HCT116 (cell line): ENCODE results near the gene PDHA1. TPM values are rescaled to one million over a fixed set of nuclear protein-coding genes. Genes with fewer than 3 reads are reported as not detected.

Experiments
- ATAC-seq: fragments of 200-7000 bp; cut with Tn5 transposase; 2 replicates; pipeline ENCODE4 v1.9.1; 2020; ENCODE audit warnings: mild to moderate bottlenecking, moderate library complexity
- BruUV-seq: library from RNA; stranded (reverse); fragments of 400-500 nt; replicated peaks from 2 replicates; lab custom pipeline; 2021; lab: Mats Ljungman, UMichigan
- CTCF ChIA-PET: fragments of 300-600 bp; sonication (Branson Sonifier 250); formaldehyde crosslinking; loops from one replicate; lab custom pipeline; 2021; ENCODE audit warnings: antibody characterized with exemption; lab: Charles Lee
- POLR2A ChIA-PET: fragments of 300-600, 350-600 bp; sonication (Branson Sonifier 250); formaldehyde crosslinking; loops from one replicate; lab custom pipeline; 2021; ENCODE audit warnings: antibody characterized with exemption; lab: Charles Lee
- RAD21 ChIA-PET, 2 experiments: fragments of 300-600 bp; sonication (Branson Sonifier 250); formaldehyde crosslinking; loops; one replicate each; lab custom pipeline; 2023; ENCODE audit warnings: low total read pairs in 2 of 2; ENCODE audit not compliant: uncharacterized antibody in 2 of 2, unreplicated experiment in 2 of 2, low non-redundant PET in 1 of 2; lab: Charles Lee
- DNase-seq: peaks from one replicate; pipeline ENCODE4 v3.0.0-alpha.2; 2010; ENCODE audit warnings: low read depth, low spot score
- H2AFZ ChIP-seq: fragments of 200-600 bp; shearing (Covaris generic), sonication (generic); 2 replicates; pipeline ENCODE4 v1.6.1; 2017; ENCODE audit warnings: low read depth, mixed run types, mixed read lengths, antibody characterized with exemption, low read length; ENCODE audit not compliant: poor library complexity, severe bottlenecking
- H3K27ac ChIP-seq: 2 replicates; pipeline ENCODE4 v1.5.1; 2012; ENCODE audit warnings: low read depth, low read length
- H3K27me3 ChIP-seq: fragments of 200-600 bp; sonication (generic); 2 replicates; pipeline ENCODE4 v1.6.1; 2016; ENCODE audit warnings: mixed run types, low read length, mixed read lengths; ENCODE audit not compliant: insufficient read depth
- H3K36me3 ChIP-seq, 2 experiments: fragments of 200-500 bp in 1 of 2; fragments of 200-600 bp in 1 of 2; sonication (Bioruptor generic) in 1 of 2; sonication (generic) in 1 of 2; 2 replicates each; pipeline versions ENCODE4 v1.5.1 to v1.6.1; 2014 to 2016; ENCODE audit warnings: low read length in 2 of 2, inconsistent platforms in 1 of 2, mixed read lengths in 1 of 2, mixed run types in 1 of 2; ENCODE audit not compliant: insufficient read depth in 2 of 2, control insufficient read depth in 1 of 2
- H3K4me1 ChIP-seq, 2 experiments: fragments of 200-600 bp in 1 of 2; sonication (generic) in 1 of 2; 2 replicates each; pipeline versions ENCODE4 v1.5.1 to v1.6.1; 2012 to 2017; ENCODE audit warnings: low read length in 2 of 2, inconsistent platforms in 1 of 2, mild to moderate bottlenecking in 1 of 2, mixed read lengths in 1 of 2, mixed run types in 1 of 2, moderate library complexity in 1 of 2; ENCODE audit not compliant: insufficient read depth in 2 of 2, control insufficient read depth in 1 of 2
- H3K4me2 ChIP-seq: fragments of 200-600 bp; sonication (generic); 2 replicates; pipeline ENCODE4 v1.6.1; 2017; ENCODE audit warnings: mixed run types, low read length, mixed read lengths
- H3K4me3 ChIP-seq, 2 experiments: fragments of 200-600 bp in 1 of 2; sonication (generic) in 1 of 2; replicated peaks in 1 of 2; 2 replicates each; pipeline ENCODE4 v1.5.1; 2011 to 2016; ENCODE audit warnings: low read length in 2 of 2, control low read depth in 1 of 2, low read depth in 1 of 2, mild to moderate bottlenecking in 1 of 2, mixed read lengths in 1 of 2, mixed run types in 1 of 2
- H3K79me2 ChIP-seq: fragments of 200-600 bp; sonication (generic); 2 replicates; pipeline ENCODE4 v1.6.1; 2017; ENCODE audit warnings: mild to moderate bottlenecking, mixed run types, low read length, moderate library complexity, mixed read lengths; ENCODE audit not compliant: insufficient read depth
- H3K9ac ChIP-seq: fragments of 200-600 bp; sonication (generic); 2 replicates; pipeline ENCODE4 v1.6.1; 2016; ENCODE audit warnings: low read length, mixed read lengths
- H3K9me2 ChIP-seq: fragments of 200-600 bp; sonication (generic), shearing (Covaris generic); 2 replicates; pipeline ENCODE4 v1.6.1; 2017; ENCODE audit warnings: mixed run types, mild to moderate bottlenecking, moderate library complexity; ENCODE audit not compliant: insufficient read depth
- H3K9me3 ChIP-seq, 2 experiments: fragments of 200-500 bp in 1 of 2; fragments of 200-600 bp in 1 of 2; sonication (Bioruptor generic) in 1 of 2; sonication (generic) in 1 of 2; 2 replicates each; pipeline ENCODE4 v1.6.1; 2014 to 2017; ENCODE audit warnings: low read length in 2 of 2, mixed read lengths in 2 of 2, inconsistent platforms in 1 of 2, low read depth in 1 of 2, mild to moderate bottlenecking in 1 of 2, mixed run types in 1 of 2, moderate library complexity in 1 of 2; ENCODE audit not compliant: control insufficient read depth in 1 of 2, insufficient read depth in 1 of 2
- H4K20me1 ChIP-seq: fragments of 200-600 bp; sonication (generic), shearing (Covaris generic); 2 replicates; pipeline ENCODE4 v1.6.1; 2017; ENCODE audit warnings: mixed run types, mild to moderate bottlenecking, moderate library complexity; ENCODE audit not compliant: insufficient read depth
- EZH2 ChIP-seq: fragments of 200-600 bp; sonication (generic); IDR thresholded peaks from 2 replicates; pipeline ENCODE4 v1.6.1; 2017; ENCODE audit warnings: antibody characterized with exemption, mixed run types
- FOSL1 ChIP-seq: IDR thresholded peaks from 2 replicates; pipeline ENCODE4 v1.6.1; 2012; ENCODE audit warnings: low read depth
- YY1 ChIP-seq: IDR thresholded peaks from 2 replicates; pipeline ENCODE4 v1.6.1; 2011; ENCODE audit warnings: low read length, low read depth, moderate library complexity, mild to moderate bottlenecking; ENCODE audit not compliant: insufficient replicate concordance; ENCODE audit errors: extremely low read depth
- ZBTB33 ChIP-seq: IDR thresholded peaks from 2 replicates; pipeline ENCODE4 v1.6.1; 2011; ENCODE audit warnings: mild to moderate bottlenecking, low read length, moderate library complexity; ENCODE audit not compliant: insufficient replicate concordance; ENCODE audit errors: extremely low read depth
- intact Hi-C: fragments of 100-400 bp; cut with micrococcal nuclease; formaldehyde crosslinking; loops from 2 replicates; pipeline ENCODE4 v1.10.0; 2022
- total RNA-seq: library from RNA; stranded (reverse); gene quantifications from one replicate; pipeline ENCODE4 v1.2.1, GENCODE V29; 2021; ENCODE audit not compliant: unreplicated experiment

The PDHA1 gene
- total RNA-seq, 1 experiment from 2014 or later, result 195 TPM

DNA sequence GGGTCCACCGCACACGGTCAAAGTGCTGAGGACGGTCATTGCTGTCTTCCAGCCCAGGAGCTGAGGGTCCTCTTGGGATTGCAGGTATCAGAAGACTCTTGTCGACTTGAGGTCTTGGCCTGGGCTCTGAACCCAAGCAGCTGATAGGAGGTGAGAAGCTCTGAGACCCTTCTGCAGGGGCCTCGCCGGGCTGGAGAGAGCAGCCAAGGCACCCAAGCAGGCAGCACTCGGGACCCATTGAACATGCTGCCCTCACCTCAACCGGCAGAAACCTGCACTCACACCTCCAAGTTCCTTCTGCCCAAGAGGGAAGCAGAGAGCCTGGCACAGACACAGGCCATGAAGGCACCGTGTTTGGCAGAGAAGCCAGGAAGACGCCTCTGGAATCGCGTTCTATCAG lies 34.1 kb downstream of the PDHA1 start:
- no TSS peak for BruUV-seq
- no peak overlapping the region for H3K27ac ChIP-seq
- ATAC-seq (no peak), DNase-seq (no peak)
- no peaks in the 10 kb centered on the region for H3K79me2 ChIP-seq
- H2AFZ ChIP-seq, result no peak overlapping the region
- H3K9me3 ChIP-seq, result no peaks in the 10 kb centered on the region
- no peaks in the 10 kb centered on the region for H3K27me3 ChIP-seq
- TF ChIP-seq FOSL1, result no peak
- H3K4me3 ChIP-seq, result no peak overlapping the region
- H3K36me3 ChIP-seq, result no peaks in the 10 kb centered on the region
- POLR2A ChIA-PET, result no interaction called here
- H3K9ac ChIP-seq, result no peak overlapping the region
- intact Hi-C loops, result no loop called here
- no peaks in the 10 kb centered on the region for H3K9me2 ChIP-seq
- H3K4me2 ChIP-seq, result no peak overlapping the region
- CTCF ChIA-PET, result no interaction called here
- H4K20me1 ChIP-seq, result no peaks in the 10 kb centered on the region
- RAD21 ChIA-PET, result no interaction called here
- no peaks in the 10 kb centered on the region for H3K4me1 ChIP-seq

DNA sequence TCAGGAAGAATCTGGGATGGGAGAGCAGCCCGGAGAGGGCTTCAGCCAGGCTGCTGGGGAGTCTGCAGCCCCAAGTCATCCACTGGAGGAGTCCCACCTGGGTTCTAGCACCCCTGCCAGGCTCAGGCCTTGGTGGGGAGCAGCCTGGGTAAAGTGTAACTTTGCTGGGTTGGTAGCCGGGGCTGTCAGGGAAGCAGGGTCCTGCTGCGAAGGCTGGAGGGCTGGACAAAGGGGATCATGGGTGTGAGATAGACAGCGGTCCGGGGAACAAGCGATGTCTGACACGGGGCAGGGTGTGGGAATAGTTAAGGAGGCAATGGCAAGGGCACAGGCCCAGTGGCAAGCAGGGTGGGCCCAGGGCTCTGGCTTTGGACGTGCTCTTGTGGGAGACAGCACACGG lies 37.6 kb downstream of the PDHA1 start:
- Histone ChIP-seq H3K4me3 (no peak overlapping the region), H3K27ac (no peak overlapping the region), H3K27me3 (no peaks in the 10 kb centered on the region), H4K20me1 (no peaks in the 10 kb centered on the region), H3K4me1 (no peaks in the 10 kb centered on the region), H2AFZ (no peak overlapping the region), H3K9me3 (no peaks in the 10 kb centered on the region), H3K9ac (no peak overlapping the region), H3K9me2 (no peaks in the 10 kb centered on the region), H3K36me3 (no peaks in the 10 kb centered on the region), H3K4me2 (no peak overlapping the region), H3K79me2 (no peaks in the 10 kb centered on the region)
- no peak for TF ChIP-seq FOSL1
- no peak for TF ChIP-seq ZBTB33
- TF ChIP-seq EZH2, result no peak
- no peak for TF ChIP-seq YY1
- POLR2A ChIA-PET, result no interaction called here
- RAD21 ChIA-PET, result no interaction called here
- ATAC-seq (no peak), DNase-seq (no peak)
- BruUV-seq, result no TSS peak
- CTCF ChIA-PET, result no interaction called here
- intact Hi-C loops, result loop anchor here (5.0 kb wide), 1 partner anchor 136 kb away; the partner anchor contains the start of gene MAP3K15
